Left ventricle myocardium inferior (tissue), 1 donor: ENCODE results near the gene ZCRB1. TPM values are rescaled to one million over a fixed set of nuclear protein-coding genes. Genes with fewer than 3 reads are reported as not detected.
"Not testable (repeated sequence)": the region's sequence is repeated elsewhere in the genome, so short reads cannot be mapped to it uniquely, and the experiment has no call there.

Experiments
- DNase-seq: peaks from one replicate; pipeline ENCODE4 v3.0.0-alpha.2; 2020
- H3K27ac ChIP-seq: fragments of 200-600 bp; replicated peaks from 2 replicates; pipeline ENCODE4 v1.8.0; 2021
- H3K27me3 ChIP-seq: fragments of 200-600 bp; 2 replicates; pipeline ENCODE4 v1.8.0; 2021; ENCODE audit warnings: low read depth
- H3K36me3 ChIP-seq: fragments of 200-600 bp; 2 replicates; pipeline ENCODE4 v1.8.0; 2021
- H3K4me1 ChIP-seq: fragments of 200-600 bp; 2 replicates; pipeline ENCODE4 v1.8.0; 2021
- H3K4me3 ChIP-seq: fragments of 200-600 bp; 2 replicates; pipeline ENCODE4 v1.8.0; 2021; ENCODE audit warnings: mild to moderate bottlenecking, moderate library complexity
- H3K9me3 ChIP-seq: fragments of 200-600 bp; replicated peaks from 2 replicates; pipeline ENCODE4 v1.8.0; 2021
- intact Hi-C: fragments of 100-400 bp; cut with micrococcal nuclease; formaldehyde crosslinking; loops from one replicate; pipeline ENCODE4 v1.11.0; 2022
- total RNA-seq: library from RNA; stranded (reverse); fragmentation: NEBNext Ultra II Directional; extraction: Animal tissue kit (Norgen Biotek cat#: 25700); gene quantifications from one replicate; pipeline ENCODE4 v1.2.1, GENCODE V29; 2021
- TF ChIP-seq, protein P1 (sequence below): fragments of 200-600 bp; IDR thresholded peaks from 2 replicates; pipeline ENCODE4 v1.8.0; 2021; ENCODE audit warnings: antibody characterized with exemption, mild to moderate bottlenecking, borderline replicate concordance
- donor health status: DM: no; HTN: yes; CAD: no; lungs with severe emphysema.

The ZCRB1 gene
- total RNA-seq, 1 donor from 2014 or later, result 64.6 TPM

DNA sequence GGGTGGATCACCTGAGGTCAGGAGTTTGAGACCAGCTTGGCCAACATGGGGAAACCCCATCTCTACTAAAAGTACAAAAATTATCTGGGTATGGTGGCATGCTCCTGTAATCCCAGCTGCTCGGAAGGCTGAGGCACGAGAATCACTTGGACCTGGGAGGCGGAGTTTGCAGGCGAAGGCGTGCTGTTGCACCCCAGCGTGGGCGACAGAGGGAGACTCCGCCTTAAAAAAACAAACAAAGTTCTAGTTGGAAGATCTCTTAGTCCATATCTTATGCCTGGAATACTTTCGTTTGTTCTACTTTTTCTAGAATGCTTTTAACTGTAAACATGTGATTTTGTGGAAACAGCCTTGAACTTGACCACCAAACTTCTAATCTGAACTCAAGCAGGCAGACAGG, 38.8 kb upstream of the ZCRB1 start:
- Histone ChIP-seq H3K27ac (no peak overlapping the region), H3K4me3 (no peak overlapping the region), H3K4me1 (peaks cover 14% of the 10 kb centered on the region), H3K27me3 (no peaks in the 10 kb centered on the region), H3K36me3 (no peaks in the 10 kb centered on the region), H3K9me3 (no peaks in the 10 kb centered on the region)
- DNase-seq, result no peak
- TF ChIP-seq, protein P1, sequence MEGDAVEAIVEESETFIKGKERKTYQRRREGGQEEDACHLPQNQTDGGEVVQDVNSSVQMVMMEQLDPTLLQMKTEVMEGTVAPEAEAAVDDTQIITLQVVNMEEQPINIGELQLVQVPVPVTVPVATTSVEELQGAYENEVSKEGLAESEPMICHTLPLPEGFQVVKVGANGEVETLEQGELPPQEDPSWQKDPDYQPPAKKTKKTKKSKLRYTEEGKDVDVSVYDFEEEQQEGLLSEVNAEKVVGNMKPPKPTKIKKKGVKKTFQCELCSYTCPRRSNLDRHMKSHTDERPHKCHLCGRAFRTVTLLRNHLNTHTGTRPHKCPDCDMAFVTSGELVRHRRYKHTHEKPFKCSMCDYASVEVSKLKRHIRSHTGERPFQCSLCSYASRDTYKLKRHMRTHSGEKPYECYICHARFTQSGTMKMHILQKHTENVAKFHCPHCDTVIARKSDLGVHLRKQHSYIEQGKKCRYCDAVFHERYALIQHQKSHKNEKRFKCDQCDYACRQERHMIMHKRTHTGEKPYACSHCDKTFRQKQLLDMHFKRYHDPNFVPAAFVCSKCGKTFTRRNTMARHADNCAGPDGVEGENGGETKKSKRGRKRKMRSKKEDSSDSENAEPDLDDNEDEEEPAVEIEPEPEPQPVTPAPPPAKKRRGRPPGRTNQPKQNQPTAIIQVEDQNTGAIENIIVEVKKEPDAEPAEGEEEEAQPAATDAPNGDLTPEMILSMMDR, result no peak
- intact Hi-C loops, result no loop called here

DNA sequence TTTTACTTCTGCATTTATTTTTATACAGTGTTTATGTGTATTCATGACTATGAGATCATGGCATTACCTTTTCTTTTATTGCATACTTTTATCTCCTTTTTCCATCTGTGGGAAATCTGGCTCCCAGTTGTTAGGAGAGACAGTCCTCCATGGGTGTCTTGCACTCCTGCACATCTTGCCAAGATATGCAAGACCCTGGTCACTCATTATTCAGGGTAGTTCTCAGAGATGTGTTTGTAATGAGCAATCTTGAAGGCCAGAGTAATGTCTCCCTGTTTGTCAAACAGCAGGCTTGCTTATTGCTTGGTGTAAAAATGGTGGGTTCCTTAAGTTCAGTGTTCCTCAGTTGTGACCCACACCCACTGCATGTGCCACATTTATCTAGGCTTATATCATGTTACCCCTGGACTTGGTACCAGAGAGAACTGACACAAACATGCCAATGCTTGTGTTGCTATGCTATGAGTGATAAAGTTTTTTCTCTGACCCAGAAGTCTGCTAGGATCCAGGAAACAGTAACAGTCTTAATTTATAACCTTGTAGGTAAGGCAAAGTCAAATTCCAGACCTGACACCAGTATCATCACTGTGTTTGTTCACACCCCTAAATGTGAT, 36.9 kb upstream of the ZCRB1 start:
- H3K27me3 ChIP-seq, result no peaks in the 10 kb centered on the region
- H3K27ac ChIP-seq, result no peak overlapping the region
- no peaks in the 10 kb centered on the region for H3K9me3 ChIP-seq
- H3K4me3 ChIP-seq, result no peak overlapping the region
- H3K4me1 ChIP-seq, result peaks cover 14% of the 10 kb centered on the region
- no peak for DNase-seq
- intact Hi-C loops, result no loop called here
- H3K36me3 ChIP-seq, result no peaks in the 10 kb centered on the region
- TF ChIP-seq, protein P1, result no peak

DNA sequence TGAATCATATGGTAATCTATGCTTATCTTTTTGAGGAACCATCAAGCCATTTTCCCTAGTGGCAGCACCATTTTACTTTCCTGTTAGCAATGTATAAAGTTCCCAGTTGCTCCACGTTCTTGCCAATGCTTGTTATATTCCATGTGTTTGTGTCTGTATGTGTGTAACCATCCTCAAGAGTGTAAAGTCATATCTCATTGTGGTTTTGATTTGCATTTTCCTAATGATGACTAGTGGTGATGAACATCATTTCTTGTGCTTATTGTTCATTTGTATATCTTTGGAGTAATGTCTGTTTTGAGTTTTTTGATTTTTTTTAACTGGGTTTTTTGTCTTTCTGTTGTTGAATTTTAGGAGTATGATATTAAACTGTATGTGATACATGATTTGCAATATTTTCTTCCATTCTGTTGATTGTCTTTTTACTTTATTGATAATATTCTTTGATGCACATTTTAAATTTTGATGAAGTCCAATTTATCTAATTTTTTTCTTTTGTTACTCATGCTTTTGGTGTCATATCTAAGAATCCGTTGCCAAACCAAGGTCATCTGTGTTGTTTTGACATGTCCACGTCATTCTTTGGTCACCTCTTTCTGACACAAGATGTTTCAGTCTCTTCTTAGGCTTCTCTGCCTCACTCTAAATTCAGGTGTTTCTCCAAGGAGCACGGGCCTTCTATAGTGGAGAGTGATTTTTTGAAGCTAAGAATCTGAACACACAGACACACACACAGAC, 36.2 kb upstream of the ZCRB1 start:
- intact Hi-C loops, result no loop called here
- H3K27ac ChIP-seq, result no peak overlapping the region

DNA sequence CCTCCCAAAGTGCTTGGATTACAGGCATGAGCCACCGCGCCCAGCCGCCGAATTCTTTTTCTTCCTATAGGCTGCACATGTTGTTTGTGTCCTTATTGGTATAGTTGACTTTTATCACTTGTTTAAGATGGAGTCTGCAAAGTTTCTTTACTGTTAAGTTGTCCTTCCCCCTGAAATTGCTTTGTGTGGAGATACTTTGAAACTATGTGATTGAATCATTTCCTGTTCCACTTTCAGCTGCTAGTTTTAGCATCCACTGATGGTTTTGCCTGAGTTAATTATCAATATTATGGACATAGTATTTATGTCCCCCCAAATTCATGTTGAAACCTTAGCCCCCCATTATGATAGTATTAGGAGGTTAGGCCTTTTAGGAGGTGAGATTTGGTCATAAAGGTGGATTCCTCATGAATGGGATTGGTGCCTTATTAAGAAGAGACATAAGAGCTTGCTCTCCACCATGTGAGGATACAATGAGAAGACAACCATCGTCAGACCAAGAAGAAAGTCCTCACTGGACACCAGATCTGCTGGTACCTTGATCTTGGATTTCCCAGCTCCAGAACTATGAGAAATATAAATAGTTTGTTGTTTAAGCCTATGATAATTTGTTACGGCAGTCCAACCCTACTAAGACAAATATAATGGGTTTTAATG, 35.0 kb upstream of the ZCRB1 start:
- Histone ChIP-seq H3K36me3 (no peaks in the 10 kb centered on the region), H3K9me3 (no peaks in the 10 kb centered on the region), H3K27me3 (no peaks in the 10 kb centered on the region), H3K4me1 (peaks cover 28% of the 10 kb centered on the region), H3K27ac (no peak overlapping the region), H3K4me3 (no peak overlapping the region)
- intact Hi-C loops, result no loop called here
- TF ChIP-seq, protein P1, result no peak
- no peak for DNase-seq

More for the DNA sequence above, 36.2 kb upstream of the ZCRB1 start:
- Histone ChIP-seq H3K36me3 (no peaks in the 10 kb centered on the region), H3K4me1 (peaks cover 18% of the 10 kb centered on the region), H3K9me3 (no peaks in the 10 kb centered on the region), H3K4me3 (no peak overlapping the region), H3K27me3 (no peaks in the 10 kb centered on the region)
- TF ChIP-seq, protein P1, result no peak
- DNase-seq, result no peak

- Histone ChIP-seq H3K9me3 (no peaks in the 10 kb centered on the region), H3K4me1 (peaks cover 16% of the 10 kb centered on the region), H3K36me3 (peaks cover 5% of the 10 kb centered on the region), H3K4me3 (peak overlapping the region; percentile 2), H3K27me3 (no peaks in the 10 kb centered on the region), H3K27ac (peak overlapping the region; percentile 69)
- no peak for DNase-seq
- TF ChIP-seq, protein P1, result no peak
- intact Hi-C loops, result no loop called here
Measured at GRCh38 chr12:42356344-42356743, 30.4 kb upstream of the ZCRB1 start.

DNA sequence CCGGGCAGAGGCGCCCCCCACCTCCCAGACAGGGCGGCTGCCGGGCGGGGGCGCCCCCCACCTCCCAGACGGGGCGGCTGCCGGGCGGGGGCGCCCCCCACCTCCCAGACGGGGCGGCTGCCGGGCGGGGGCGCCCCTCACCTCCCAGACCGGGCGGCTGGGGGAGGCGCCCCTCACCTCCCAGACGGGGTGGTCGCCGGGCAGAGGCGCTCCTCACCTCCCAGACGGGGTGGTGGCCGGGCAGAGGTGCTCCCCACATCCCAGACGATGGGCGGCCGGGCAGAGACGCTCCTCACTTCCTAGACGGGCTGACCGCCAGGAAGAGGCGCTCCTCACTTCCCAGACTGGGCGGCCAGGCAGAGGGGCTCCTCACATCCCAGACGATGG, 24.1 kb upstream of the ZCRB1 start:
- H3K27ac ChIP-seq, H3K4me1 ChIP-seq, H3K36me3 ChIP-seq, H3K9me3 ChIP-seq, DNase-seq, H3K4me3 ChIP-seq, H3K27me3 ChIP-seq, intact Hi-C loops: not testable (repeated sequence)

DNA sequence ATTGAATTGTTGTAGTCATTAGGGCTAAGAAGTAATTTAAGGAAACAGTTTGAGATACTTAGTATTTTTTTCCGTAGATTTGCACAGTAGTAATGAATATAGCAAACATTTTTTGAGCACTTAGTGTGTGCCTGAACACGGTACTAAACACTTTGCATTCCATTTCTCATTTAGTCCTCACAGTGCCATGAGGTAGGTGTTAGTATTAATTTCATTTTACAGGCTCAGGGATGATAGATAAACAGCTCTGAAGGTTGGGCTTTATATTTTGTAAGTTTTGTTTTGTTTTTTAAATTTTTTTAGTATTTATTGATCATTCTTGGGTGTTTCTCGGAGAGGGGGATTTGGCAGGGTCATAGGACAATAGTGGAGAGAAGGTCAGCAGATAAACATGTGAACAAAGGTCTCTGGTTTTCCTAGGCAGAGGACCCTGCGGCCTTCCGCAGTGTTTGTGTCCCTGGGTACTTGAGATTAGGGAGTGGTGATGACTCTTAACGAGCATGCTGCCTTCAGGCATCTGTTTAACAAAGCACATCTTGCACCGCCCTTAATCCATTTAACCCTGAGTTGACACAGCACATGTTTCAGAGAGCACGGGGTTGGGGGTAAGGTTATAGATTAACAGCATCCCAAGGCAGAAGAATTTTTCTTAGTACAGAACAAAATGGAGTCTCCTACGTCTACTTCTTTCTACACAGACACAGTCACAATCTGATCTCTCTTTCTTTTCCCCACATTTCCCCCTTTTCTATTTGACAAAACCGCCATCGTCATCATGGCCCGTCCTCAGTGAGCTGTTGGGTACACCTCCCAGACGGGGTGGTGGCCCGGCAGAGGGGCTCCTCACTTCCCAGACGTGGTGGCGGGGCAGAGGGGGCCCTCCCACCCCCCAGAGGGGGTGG, 23.5 kb upstream of the ZCRB1 start:
- H3K36me3 ChIP-seq, H3K27ac ChIP-seq, H3K9me3 ChIP-seq, H3K27me3 ChIP-seq, DNase-seq, H3K4me1 ChIP-seq, H3K4me3 ChIP-seq, intact Hi-C loops: not testable (repeated sequence)
